ENCODE measurements around the gene HOXA9.

The HOXA9 gene

DNA sequence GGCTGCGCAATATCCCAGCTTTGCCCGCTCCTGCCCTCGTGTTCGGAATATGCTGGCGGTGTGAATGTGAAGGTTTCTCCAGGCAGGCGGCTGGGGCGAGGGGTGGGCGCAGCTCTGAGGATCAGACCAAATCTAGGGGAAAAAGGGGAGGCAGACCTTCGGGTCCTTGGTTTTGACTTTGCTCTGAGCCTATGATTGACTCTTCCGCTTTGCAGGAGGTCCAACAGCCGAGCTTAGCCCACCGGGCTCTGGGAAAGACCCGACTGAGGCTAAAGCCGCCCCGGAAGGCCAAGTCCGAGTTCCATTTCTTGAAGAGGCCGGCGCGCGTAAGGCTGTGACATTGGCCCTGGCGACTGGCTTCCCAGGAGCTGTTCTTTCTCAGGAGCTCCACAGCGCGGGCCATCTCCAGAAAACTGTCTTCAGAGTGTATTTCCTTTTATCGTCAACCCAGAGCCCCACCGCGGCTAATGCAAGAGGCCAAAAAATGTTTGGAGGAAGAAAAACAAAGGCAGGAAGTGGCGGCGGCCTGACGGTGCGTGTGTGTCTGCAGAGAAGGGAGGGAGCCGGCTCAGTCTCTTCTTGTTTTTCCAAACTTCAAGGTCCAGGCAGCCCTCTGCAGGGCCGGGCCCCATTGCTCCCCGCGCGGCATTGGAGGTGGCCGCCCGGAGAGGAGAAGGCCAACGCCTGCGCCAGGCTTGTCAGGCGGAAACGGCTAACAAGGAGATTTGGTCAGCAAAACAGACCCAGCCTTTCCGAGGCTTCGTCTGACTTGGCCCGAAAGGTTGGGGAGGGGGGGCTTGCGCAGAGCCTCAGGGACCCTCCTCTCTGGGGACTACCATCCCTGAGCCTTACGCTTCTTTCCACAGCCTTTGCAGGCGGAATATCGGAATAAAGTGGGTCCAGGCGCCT, 23.3 kb upstream of the HOXA9 start:
- no peak for DNase-seq (ENCODE audit: low read depth in 2 of 3, low spot score in 2 of 3)

DNA sequence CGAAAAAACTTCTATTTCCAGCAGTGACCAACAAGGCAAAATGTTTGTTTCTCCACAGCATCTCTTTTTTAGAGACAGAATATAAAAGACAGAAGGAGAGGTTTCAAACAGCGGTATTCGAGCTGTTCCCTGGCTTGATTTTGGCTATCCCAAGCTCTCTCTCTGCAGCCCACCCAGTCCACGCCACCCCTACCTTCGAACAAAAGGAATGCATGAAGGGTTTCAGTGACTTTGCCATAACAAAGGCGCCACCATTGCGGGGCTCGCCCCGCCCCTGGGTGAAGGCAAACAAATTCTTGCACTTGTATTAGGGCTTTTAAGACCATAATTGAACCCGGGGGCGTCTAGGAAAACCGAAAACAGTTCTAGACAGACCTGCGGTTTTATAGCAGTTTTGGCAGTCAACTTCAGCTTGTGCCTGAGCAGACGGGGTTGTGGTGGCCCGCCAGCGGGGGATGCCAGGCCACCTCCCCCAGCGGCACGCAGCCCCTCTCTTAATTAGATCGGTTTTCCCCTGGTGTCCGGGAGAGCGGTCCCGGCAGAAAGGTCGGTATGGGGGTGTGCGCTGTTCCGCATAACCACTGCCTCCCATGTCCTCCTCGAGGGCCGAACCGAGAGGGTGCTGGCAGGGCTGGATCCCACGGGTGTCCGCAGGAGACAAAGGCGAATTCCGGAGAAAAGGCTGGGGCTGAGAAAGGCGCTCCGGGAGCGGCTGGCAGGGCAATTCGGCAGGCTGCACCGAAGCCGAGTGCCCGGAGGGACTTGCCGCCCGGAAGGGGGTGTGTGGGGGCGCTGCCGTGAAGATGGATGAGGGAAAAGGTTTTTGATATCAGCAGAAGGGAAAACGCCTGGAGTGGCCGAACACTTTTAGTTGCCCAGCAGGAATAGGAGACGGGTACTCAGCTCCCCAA, 22.4 kb upstream of the HOXA9 start:
- DNase-seq (ENCODE audit: low read depth in 2 of 3, low spot score in 2 of 3) = no peak

- DNase-seq (ENCODE audit: low read depth in 2 of 3, low spot score in 2 of 3) = no peak
Observed at GRCh38 chr7:27186668-27187474, 21.5 kb upstream of the HOXA9 start.

- peak in 1 of 3 experiments; percentile 7 for DNase-seq (ENCODE audit: low read depth in 2 of 3, low spot score in 2 of 3)
Observed at GRCh38 chr7:27185854-27186667, 20.7 kb upstream of the HOXA9 start.

DNA sequence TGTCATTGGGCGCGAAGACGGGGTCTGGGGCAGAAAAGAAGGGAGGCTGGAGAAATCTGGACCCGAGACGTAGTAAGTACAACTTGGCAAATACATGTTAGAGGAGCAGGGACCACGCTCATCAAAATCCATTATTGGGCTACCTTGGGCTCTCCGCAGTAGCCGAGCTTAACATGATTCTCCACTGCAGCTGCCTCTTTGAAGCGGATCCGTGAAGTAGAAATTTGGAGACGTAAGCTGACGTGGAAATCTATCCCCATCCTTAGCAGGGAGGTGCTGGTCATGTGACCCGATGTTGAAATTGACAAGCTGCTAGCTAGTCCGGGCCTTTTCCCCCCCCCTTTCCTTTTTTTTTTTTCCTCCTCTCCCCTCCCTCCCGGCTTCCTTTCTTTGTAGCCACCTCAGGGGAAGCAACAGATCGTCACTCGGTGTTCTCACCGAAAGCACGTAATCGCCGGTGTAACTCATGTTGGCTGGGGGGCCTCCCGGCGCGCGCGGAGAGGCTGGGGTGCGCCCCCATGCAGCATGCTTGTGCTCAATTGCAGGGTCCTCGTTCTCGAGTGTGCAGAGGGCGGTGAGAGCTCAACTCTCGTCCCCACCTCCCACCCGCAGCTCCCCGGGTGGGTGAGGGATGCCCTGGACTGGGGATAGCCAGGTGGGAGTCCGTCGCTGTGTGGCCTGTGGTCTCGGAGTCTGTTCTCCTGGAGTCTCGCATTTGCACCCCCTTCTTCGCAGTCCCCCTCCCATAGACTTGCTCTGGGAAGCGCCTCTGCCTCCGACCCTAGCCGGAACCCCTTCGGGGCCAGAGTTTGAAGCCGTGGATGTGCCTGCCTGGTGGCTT, 19.9 kb upstream of the HOXA9 start, which contains the start of gene HOXA11:
HOXA11 (minus strand) TSS at position 220 of the 841 bp plus-strand sequence; CDS start at position 132, 88 bp downstream.
- DNase-seq (ENCODE audit: low read depth in 2 of 3, low spot score in 2 of 3) = peak in 1 of 3 experiments; percentile 0

- DNase-seq (ENCODE audit: low read depth in 2 of 3, low spot score in 2 of 3) = peak in 1 of 3 experiments; percentile 2
Observed at GRCh38 chr7:27184337-27185012, 19.1 kb upstream of the HOXA9 start.

- DNase-seq (ENCODE audit: low read depth in 2 of 3, low spot score in 2 of 3) = peak in 1 of 3 experiments; percentile 2
Observed at GRCh38 chr7:27183682-27184336, 18.5 kb upstream of the HOXA9 start.

DNA sequence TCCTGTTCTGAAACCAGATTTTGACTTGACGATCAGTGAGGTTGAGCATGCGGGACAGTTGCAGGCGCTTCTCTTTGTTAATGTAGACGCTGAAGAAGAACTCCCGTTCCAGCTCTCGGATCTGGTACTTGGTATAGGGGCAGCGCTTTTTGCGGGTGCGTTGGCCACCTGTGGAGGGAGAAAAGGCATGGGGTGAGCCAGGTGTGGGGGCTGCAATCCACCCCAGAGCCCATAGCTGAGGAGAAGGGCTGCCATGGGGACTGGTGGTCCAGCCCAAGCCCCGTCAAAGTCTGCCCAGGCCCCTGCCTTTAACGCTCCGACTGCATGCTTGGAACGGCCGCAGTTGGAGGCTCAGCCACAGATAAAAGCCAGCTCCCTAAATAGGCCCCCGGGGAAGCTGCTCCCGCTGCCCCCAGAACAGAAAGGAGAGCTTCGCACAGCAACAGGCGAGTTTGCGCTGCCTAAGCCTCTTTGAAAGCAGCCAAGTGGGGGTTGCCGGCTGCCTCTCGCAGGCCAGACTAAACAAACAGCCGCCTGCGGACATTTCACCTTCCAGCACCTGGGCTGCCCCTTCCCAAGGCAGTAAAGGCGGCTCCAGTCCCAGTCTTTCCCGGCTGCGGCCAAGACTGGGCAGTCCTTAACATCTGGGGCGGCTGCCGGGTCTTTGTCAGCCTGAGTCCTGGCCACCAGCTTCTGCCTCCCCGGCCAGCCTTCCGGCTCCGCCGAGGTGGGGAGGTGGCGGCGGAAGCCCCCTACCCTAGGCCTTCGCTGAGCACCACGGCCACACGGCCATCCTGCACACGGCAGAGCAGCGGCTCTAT, 17.7 kb upstream of the HOXA9 start:
- peak in 1 of 3 experiments; percentile 1 for DNase-seq (ENCODE audit: low read depth in 2 of 3, low spot score in 2 of 3)

GRCh38 chr7:27182285-27182841, 17.0 kb upstream of the HOXA9 start:
- DNase-seq (ENCODE audit: low read depth in 2 of 3, low spot score in 2 of 3) = no peak

GRCh38 chr7:27181795-27182275, 16.5 kb upstream of the HOXA9 start:
- no peak for DNase-seq (ENCODE audit: low read depth in 2 of 3, low spot score in 2 of 3)

DNA sequence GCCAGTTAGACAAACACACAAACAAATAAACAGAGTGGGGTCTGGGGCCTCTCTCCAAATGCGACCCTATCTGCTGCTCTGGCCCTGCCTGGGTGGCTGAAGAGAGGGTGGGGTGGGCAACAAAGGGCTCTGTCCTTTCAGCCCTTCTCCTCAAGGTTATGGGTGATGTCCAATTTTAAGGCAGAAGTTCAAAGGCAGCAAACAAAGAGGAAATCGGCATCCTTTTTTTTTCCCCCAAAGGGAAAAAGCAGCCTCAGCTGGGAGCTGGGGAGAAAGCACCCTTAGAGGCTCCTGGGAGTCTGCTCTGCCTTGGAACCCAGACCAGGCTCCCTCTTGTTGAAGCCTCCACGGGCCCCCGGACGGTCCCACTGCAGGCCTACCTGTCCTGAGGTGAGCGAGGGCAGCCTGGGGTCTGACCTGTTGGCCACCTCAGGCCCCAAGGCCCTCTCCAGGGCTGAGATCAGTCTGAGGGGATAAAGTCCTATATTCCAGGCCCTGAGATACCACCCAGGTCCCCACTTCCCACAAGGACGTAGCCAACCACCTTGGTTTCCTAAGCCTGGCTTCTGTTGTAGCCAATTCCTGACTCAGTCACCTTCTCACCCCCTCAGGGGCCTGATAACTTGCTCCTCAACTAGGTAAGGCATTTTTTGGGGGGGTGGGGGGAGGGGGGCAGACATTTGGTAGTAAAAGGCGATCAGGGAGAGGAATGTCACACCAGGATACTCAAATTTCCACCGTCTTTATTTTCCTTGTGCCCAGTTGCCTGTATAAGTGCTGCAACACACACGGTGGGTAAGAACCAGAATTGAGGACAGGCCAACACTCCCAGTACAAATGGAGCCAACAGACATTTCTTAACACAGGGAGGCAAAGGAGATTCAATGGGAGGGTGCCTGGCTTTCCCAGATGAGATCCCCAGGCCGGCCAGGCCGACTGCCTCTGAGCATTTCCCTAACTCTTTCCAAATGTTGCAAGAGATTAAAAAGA, 15.4 kb upstream of the HOXA9 start:
- DNase-seq (ENCODE audit: low read depth in 2 of 3, low spot score in 2 of 3) = no peak

DNA sequence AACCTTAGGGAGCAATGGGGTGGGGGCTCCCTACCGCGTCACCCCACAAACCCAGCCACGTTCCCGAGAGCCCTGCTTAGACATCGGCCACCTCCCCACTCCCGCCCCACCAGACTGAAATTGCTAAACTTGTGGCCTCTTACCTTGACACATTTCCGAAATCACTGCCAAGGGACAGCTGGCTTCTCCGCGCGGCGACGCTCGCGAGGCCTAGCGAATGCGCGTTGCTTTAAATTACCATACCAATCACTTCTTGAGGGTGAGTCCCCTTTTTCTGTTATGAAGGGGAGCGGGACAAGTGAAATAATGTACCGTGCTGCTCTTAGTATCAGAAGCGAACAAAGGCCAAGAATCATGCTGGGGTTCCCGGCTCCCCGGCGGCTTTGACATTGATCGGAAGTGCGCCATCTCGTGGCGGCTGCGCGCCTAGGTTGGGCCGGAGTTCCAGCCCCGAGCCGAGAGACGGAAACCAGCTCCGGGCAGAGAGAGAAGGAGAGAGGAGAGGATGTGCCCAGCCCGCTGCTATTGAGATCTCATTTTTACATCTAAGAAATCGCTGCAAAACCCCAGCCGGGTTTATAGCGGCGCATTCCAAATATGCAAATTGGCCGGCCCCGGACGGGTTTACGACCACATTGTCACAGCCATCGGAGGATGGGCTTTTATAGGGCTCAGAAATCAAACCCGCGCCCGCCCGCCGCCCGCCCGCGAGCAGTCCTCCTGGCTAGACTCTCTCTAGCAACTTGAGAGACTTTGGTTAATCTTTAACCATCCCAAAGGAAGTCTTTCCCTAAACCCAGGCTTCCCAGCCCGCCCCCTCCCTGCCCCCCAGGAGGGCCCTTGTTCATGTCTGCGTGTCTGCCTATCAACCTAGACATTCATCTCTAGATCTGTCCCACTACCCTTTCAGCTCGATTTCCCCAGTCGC, 14.4 kb upstream of the HOXA9 start:
- peak in 1 of 3 experiments; percentile 69 for DNase-seq (ENCODE audit: low read depth in 2 of 3, low spot score in 2 of 3)

DNA sequence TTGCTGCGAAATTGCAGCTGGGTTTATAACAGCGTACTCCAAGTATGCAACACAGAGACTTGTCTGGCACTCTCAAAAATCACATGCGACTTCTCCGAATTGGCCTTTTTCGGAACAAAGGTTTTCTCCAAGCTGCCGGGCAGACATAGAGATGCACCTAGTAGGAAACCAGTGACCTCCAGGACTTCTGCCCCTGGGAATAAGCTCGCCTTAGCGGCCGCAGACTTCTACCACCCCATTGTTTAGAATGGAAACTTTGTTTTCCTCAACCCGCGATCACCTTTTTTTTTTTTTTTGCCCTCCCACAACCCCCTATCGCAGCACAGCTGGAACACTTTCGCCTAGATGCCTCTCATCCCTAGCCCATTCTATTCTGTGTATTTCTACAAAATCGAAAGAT, 13.7 kb upstream of the HOXA9 start:
- DNase-seq (ENCODE audit: low read depth in 2 of 3, low spot score in 2 of 3) = no peak

DNA sequence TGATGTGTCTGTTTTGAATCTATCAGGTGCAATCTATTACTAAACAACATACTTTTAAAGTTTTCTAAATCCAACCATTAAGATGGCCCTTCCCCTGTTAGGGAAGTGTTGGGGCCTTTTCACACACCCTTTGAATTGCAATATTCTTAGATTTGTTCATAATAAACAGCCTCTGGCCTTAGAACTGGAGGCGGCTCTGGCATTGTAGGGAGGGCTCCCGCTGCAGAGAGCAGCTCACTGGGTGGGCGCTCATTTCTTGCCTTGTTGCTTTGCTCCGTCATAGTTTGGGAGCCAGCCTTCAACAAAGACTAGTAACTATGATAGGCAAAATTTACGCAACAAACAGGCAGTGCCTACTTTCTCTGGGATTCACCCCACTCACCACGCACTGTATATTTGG, 13.0 kb upstream of the HOXA9 start:
- no peak for DNase-seq (ENCODE audit: low read depth in 2 of 3, low spot score in 2 of 3)

Measured in activated CD8-positive, alpha-beta memory T cell treated with anti-CD3 and anti-CD28 coated beads for 48 hours (primary cell).